ENCODE results near the gene RSPO1.

DNA sequence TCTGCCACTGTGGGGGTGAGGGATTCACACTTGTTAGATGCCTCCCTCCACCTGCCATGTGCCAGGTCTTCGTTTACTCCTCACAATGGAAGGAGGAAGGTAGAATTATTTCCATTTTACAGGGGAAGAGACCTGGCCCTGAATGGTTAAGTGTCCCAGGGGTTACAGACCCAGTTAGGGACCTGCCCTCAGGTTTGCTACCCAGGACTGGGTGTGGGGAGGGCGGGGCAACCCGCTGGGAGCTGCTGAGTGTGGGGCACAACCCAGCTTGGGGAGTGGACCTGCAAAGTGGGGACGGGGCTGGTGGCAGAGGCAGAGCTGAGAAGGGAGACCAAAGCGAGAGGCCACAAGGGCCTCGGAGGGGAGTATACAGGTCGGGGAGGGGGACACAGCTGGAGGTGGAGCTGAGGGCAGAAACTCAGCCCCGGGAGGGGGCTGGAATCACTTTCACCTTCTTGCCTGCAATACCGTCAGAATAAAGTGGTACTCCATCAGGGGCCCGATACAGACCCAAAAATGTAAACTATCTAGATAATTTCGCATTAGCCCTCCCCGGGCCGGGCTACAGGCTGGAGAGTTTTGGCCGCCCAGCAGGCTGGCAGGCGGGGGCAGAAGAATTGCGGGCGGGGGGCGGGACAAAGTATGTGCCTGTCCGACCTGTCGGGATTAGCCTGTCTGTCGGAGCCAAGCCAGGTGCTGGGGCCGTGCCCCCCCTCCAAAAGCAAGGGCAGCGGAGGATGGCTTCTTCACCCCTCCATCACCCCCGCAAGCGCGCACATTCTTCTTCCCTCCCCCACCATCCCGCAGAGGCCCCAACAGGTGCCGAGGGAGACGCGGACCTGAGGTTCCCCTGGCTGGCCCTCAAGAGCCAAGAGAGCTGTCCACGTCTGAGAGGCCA, 1.4 kb downstream of the RSPO1 start:
- TF ChIP-seq, protein P1, sequence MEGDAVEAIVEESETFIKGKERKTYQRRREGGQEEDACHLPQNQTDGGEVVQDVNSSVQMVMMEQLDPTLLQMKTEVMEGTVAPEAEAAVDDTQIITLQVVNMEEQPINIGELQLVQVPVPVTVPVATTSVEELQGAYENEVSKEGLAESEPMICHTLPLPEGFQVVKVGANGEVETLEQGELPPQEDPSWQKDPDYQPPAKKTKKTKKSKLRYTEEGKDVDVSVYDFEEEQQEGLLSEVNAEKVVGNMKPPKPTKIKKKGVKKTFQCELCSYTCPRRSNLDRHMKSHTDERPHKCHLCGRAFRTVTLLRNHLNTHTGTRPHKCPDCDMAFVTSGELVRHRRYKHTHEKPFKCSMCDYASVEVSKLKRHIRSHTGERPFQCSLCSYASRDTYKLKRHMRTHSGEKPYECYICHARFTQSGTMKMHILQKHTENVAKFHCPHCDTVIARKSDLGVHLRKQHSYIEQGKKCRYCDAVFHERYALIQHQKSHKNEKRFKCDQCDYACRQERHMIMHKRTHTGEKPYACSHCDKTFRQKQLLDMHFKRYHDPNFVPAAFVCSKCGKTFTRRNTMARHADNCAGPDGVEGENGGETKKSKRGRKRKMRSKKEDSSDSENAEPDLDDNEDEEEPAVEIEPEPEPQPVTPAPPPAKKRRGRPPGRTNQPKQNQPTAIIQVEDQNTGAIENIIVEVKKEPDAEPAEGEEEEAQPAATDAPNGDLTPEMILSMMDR (IDR thresholded peaks at IDR 0.05) = no peak
- TF ChIP-seq EZH2 (IDR thresholded peaks at IDR 0.05; ENCODE audit: borderline replicate concordance, insufficient read depth, low read depth, low read length, poor library complexity, severe bottlenecking) = no peak

Measured in B cell (primary cell).